OCI-LY1 (cell line): ENCODE results near the gene CUEDC1.

Experiments used
- H2AFZ ChIP-seq: fragments of 200-600 bp; sonication (generic), shearing (Covaris generic); 2 replicates; pipeline ENCODE4 v1.6.0; 2014; ENCODE audit warnings: antibody characterized with exemption, mild to moderate bottlenecking, low read length
- H3F3A ChIP-seq: fragments of 200-600 bp; sonication (generic), shearing (Covaris generic); 2 replicates; pipeline ENCODE4 v1.6.0; 2014; ENCODE audit warnings: mild to moderate bottlenecking, antibody characterized with exemption, low read length, moderate library complexity; ENCODE audit not compliant: insufficient read depth
- H3K27ac ChIP-seq: fragments of 200-600 bp; sonication (generic); 2 replicates; pipeline ENCODE4 v1.5.1; 2014; ENCODE audit warnings: low read length, mixed run types, mild to moderate bottlenecking, low read depth; ENCODE audit not compliant: poor library complexity, severe bottlenecking
- H3K27me3 ChIP-seq: fragments of 200-600 bp; sonication (generic); 2 replicates; pipeline ENCODE4 v1.6.0; 2014; ENCODE audit warnings: antibody characterized with exemption, mild to moderate bottlenecking, low read length, moderate library complexity; ENCODE audit not compliant: insufficient read depth
- H3K36me3 ChIP-seq: fragments of 200-600 bp; sonication (generic); 2 replicates; pipeline ENCODE4 v1.6.1; 2014; ENCODE audit warnings: mild to moderate bottlenecking, antibody characterized with exemption, low read length, moderate library complexity, mixed read lengths; ENCODE audit not compliant: insufficient read depth
- H3K4me1 ChIP-seq: fragments of 200-600 bp; sonication (generic); 2 replicates; pipeline ENCODE4 v1.5.1; 2014; ENCODE audit warnings: mild to moderate bottlenecking, low read length, moderate library complexity; ENCODE audit not compliant: insufficient read depth, severe bottlenecking
- H3K4me2 ChIP-seq: fragments of 200-600 bp; sonication (generic), shearing (Covaris generic); 2 replicates; pipeline ENCODE4 v1.6.1; 2014; ENCODE audit warnings: low read length
- H3K4me3 ChIP-seq: fragments of 200-600 bp; sonication (generic); 2 replicates; pipeline ENCODE4 v1.5.1; 2014; ENCODE audit warnings: low read length, low read depth, mild to moderate bottlenecking, mixed read lengths; ENCODE audit not compliant: poor library complexity, severe bottlenecking
- H3K79me2 ChIP-seq: fragments of 200-600 bp; shearing (Covaris generic); 2 replicates; pipeline ENCODE4 v1.6.1; 2016; ENCODE audit warnings: mixed run types, low read length, mixed read lengths; ENCODE audit not compliant: insufficient read depth
- H3K9ac ChIP-seq: fragments of 200-600 bp; sonication (generic), shearing (Covaris generic); 2 replicates; pipeline ENCODE4 v1.6.1; 2014; ENCODE audit warnings: mild to moderate bottlenecking, low read length, mixed read lengths
- H3K9me2 ChIP-seq: fragments of 200-600 bp; sonication (generic), shearing (Covaris generic); 2 replicates; pipeline ENCODE4 v1.6.1; 2014; ENCODE audit warnings: low read depth, mild to moderate bottlenecking, low read length, mixed read lengths
- H3K9me3 ChIP-seq: fragments of 200-600 bp; shearing (Covaris generic); 2 replicates; pipeline ENCODE4 v1.6.1; 2014; ENCODE audit warnings: low read length, mixed read lengths
- H4K20me1 ChIP-seq: fragments of 200-600 bp; sonication (generic), shearing (Covaris generic); 2 replicates; pipeline ENCODE4 v1.6.0; 2016; ENCODE audit warnings: mild to moderate bottlenecking, low read length; ENCODE audit not compliant: insufficient read depth
- CTCF ChIP-seq: fragments of 200-600 bp; sonication (generic), shearing (Covaris generic); IDR thresholded peaks from 2 replicates; pipeline ENCODE4 v1.5.1; 2017; ENCODE audit warnings: mild to moderate bottlenecking, antibody characterized with exemption, low read length, moderate library complexity, mixed read lengths
- EZH2 ChIP-seq: fragments of 200-600 bp; sonication (generic), shearing (Covaris generic); IDR thresholded peaks from 2 replicates; pipeline ENCODE4 v1.8.0; 2017; ENCODE audit warnings: borderline replicate concordance, mixed run types, mild to moderate bottlenecking, antibody characterized with exemption, low read length, moderate library complexity, mixed read lengths

CUEDC1 gene

GRCh38 chr17:57871155-57871554 is 84.1 kb downstream of the CUEDC1 start:
- Histone ChIP-seq H3F3A (no peaks in the 10 kb centered on the region), H3K9me3 (no peaks in the 10 kb centered on the region), H3K27ac (no peak overlapping the region), H3K36me3 (no peaks in the 10 kb centered on the region), H3K4me2 (no peak overlapping the region), H2AFZ (no peak overlapping the region), H3K9ac (no peak overlapping the region), H3K27me3 (peaks cover 19% of the 10 kb centered on the region), H3K4me1 (peaks cover 11% of the 10 kb centered on the region), H3K4me3 (no peak overlapping the region), H3K9me2 (no peaks in the 10 kb centered on the region), H4K20me1 (no peaks in the 10 kb centered on the region), H3K79me2 (no peaks in the 10 kb centered on the region)
- TF ChIP-seq CTCF (no peak), EZH2 (no peak)

- Histone ChIP-seq H3K4me2 (no peak overlapping the region), H3K27me3 (peaks cover 19% of the 10 kb centered on the region), H3K9me3 (no peaks in the 10 kb centered on the region), H3K9ac (no peak overlapping the region), H3K36me3 (no peaks in the 10 kb centered on the region), H3K79me2 (no peaks in the 10 kb centered on the region), H2AFZ (no peak overlapping the region), H3K9me2 (no peaks in the 10 kb centered on the region), H3K4me3 (no peak overlapping the region), H4K20me1 (no peaks in the 10 kb centered on the region), H3F3A (no peaks in the 10 kb centered on the region), H3K27ac (no peak overlapping the region), H3K4me1 (peaks cover 11% of the 10 kb centered on the region)
- no peak for TF ChIP-seq EZH2
- no peak for TF ChIP-seq CTCF
These were observed 85.0 kb downstream of the CUEDC1 start for GRCh38 chr17:57870283-57870635.

GRCh38 chr17:57869617-57870282 is 85.5 kb downstream of the CUEDC1 start:
- peaks cover 11% of the 10 kb centered on the region for H3K4me1 ChIP-seq
- TF ChIP-seq CTCF (no peak), EZH2 (no peak)

More at GRCh38 chr17:57869617-57870282, 85.5 kb downstream of the CUEDC1 start:
- Histone ChIP-seq H3K9ac (no peak overlapping the region), H3K4me3 (no peak overlapping the region), H3K27me3 (peaks cover 19% of the 10 kb centered on the region), H3F3A (no peaks in the 10 kb centered on the region), H3K36me3 (no peaks in the 10 kb centered on the region), H3K9me2 (no peaks in the 10 kb centered on the region), H3K27ac (no peak overlapping the region), H3K4me2 (no peak overlapping the region), H2AFZ (no peak overlapping the region), H3K79me2 (no peaks in the 10 kb centered on the region), H4K20me1 (no peaks in the 10 kb centered on the region), H3K9me3 (no peaks in the 10 kb centered on the region)
